ENCODE data around the gene MED15. TPM values are rescaled to one million over a fixed set of nuclear protein-coding genes. Genes with fewer than 3 reads are reported as not detected.
"Not testable (repeated sequence)": the region's sequence is repeated elsewhere in the genome, so short reads cannot be mapped to it uniquely, and the experiment has no call there.

Gene MED15
- total RNA-seq, 1 donor from 2014 or later, result 104 TPM

GRCh38 chr22:20542055-20542454, 34.6 kb downstream of the MED15 start:
- Mint-ChIP-seq H3K36me3 (ENCODE audit: unreplicated experiment) (peaks cover 42% of the 10 kb centered on the region), H3K27ac (ENCODE audit: unreplicated experiment) (no peak overlapping the region)

GRCh38 chr22:20542736-20543135, 35.3 kb downstream of the MED15 start:
- H3K4me1 Mint-ChIP-seq (ENCODE audit: unreplicated experiment), result peaks cover 23% of the 10 kb centered on the region
- H3K9me3 Mint-ChIP-seq (ENCODE audit: unreplicated experiment), result no peaks in the 10 kb centered on the region
- no peak for DNase-seq (ENCODE audit: extremely low spot score, unreplicated experiment)
- H3K36me3 Mint-ChIP-seq (ENCODE audit: unreplicated experiment), result peaks cover 39% of the 10 kb centered on the region
- H3K27ac Mint-ChIP-seq (ENCODE audit: unreplicated experiment), result peak overlapping the region; percentile 52
- TF ChIP-seq CTCF (IDR thresholded peaks at IDR 0.05), result no peak
- no peak overlapping the region for H3K4me3 Mint-ChIP-seq (ENCODE audit: unreplicated experiment)
- H3K27me3 Mint-ChIP-seq (ENCODE audit: unreplicated experiment), result no peaks in the 10 kb centered on the region

More at GRCh38 chr22:20542055-20542454, 34.6 kb downstream of the MED15 start:
- Mint-ChIP-seq H3K9me3 (ENCODE audit: unreplicated experiment) (no peaks in the 10 kb centered on the region), H3K4me1 (ENCODE audit: unreplicated experiment) (peaks cover 21% of the 10 kb centered on the region), H3K4me3 (ENCODE audit: unreplicated experiment) (no peak overlapping the region), H3K27me3 (ENCODE audit: unreplicated experiment) (no peaks in the 10 kb centered on the region)
- no peak for DNase-seq (ENCODE audit: extremely low spot score, unreplicated experiment)
- TF ChIP-seq CTCF (IDR thresholded peaks at IDR 0.05), result no peak

- H3K27me3 Mint-ChIP-seq (ENCODE audit: unreplicated experiment); H3K9me3 Mint-ChIP-seq (ENCODE audit: unreplicated experiment); DNase-seq (ENCODE audit: extremely low spot score, unreplicated experiment); H3K4me3 Mint-ChIP-seq (ENCODE audit: unreplicated experiment): not testable (repeated sequence)
- Mint-ChIP-seq H3K27ac (ENCODE audit: unreplicated experiment) (peak overlapping the region; percentile 38), H3K36me3 (ENCODE audit: unreplicated experiment) (peaks cover 29% of the 10 kb centered on the region), H3K4me1 (ENCODE audit: unreplicated experiment) (peaks cover 43% of the 10 kb centered on the region)
Measured at GRCh38 chr22:20545318-20545634, 37.9 kb downstream of the MED15 start.

- DNase-seq (ENCODE audit: extremely low spot score, unreplicated experiment), result no peak
- H3K36me3 Mint-ChIP-seq (ENCODE audit: unreplicated experiment), result peaks cover 23% of the 10 kb centered on the region
- H3K27ac Mint-ChIP-seq (ENCODE audit: unreplicated experiment), result peak overlapping the region; percentile 76
- peaks cover 50% of the 10 kb centered on the region for H3K4me1 Mint-ChIP-seq (ENCODE audit: unreplicated experiment)
- no peaks in the 10 kb centered on the region for H3K9me3 Mint-ChIP-seq (ENCODE audit: unreplicated experiment)
- H3K4me3 Mint-ChIP-seq (ENCODE audit: unreplicated experiment), result no peak overlapping the region
- H3K27me3 Mint-ChIP-seq (ENCODE audit: unreplicated experiment), result no peaks in the 10 kb centered on the region
- TF ChIP-seq CTCF (IDR thresholded peaks at IDR 0.05), result no peak
Measured at GRCh38 chr22:20545681-20546521, 38.5 kb downstream of the MED15 start.

GRCh38 chr22:20546541-20546950, 39.1 kb downstream of the MED15 start:
- Mint-ChIP-seq H3K27me3 (ENCODE audit: unreplicated experiment) (no peaks in the 10 kb centered on the region), H3K9me3 (ENCODE audit: unreplicated experiment) (no peaks in the 10 kb centered on the region), H3K27ac (ENCODE audit: unreplicated experiment) (peak overlapping the region; percentile 76), H3K4me3 (ENCODE audit: unreplicated experiment) (no peak overlapping the region), H3K36me3 (ENCODE audit: unreplicated experiment) (peaks cover 23% of the 10 kb centered on the region), H3K4me1 (ENCODE audit: unreplicated experiment) (peaks cover 56% of the 10 kb centered on the region)
- no peak for DNase-seq (ENCODE audit: extremely low spot score, unreplicated experiment)
- TF ChIP-seq CTCF (IDR thresholded peaks at IDR 0.05), result no peak

All from osteocyte (in vitro differentiated cells).